ENCODE measurements around the gene UBE2H.
"Not testable (repeated sequence)": the region's sequence is repeated elsewhere in the genome, so short reads cannot be mapped to it uniquely, and the experiment has no call there.

Gene UBE2H

DNA sequence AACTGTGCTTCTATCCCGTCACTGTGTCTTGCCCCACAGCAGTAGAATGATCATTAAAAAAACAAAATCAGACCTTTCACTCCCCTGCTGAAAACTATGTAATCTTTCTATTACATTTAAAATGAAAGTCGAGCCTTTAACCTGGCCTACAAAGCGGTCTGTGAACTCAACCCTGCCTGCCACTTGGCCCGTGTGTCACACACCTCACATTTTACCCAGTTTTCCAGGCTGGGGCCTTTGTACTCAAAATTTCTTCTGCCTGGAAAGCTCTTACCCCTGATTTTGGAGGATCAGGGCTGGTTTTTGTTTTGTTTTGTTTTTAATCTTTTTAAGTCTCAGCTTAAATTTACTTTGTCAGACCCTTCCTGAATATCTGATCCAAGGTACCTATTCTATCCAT, 82.1 kb downstream of the UBE2H start:
- no peak for DNase-seq

DNA sequence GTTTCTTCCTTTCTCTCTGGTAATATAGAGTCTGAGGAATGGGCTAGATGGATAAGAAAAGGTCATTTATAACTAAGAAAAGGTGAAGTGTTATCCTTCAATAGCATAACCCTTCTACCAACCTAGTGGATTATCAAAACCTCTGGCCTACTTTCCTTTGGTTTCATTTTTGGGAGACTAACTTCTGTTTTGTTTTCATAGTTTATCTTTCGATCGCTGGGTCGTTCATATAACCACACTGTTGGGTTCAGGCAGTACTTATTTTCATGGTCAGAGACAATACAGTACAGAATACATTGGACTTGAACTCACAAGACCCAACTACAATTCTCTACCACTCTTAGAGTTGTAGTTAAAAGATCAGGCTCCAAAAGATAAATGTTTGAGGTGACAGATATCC, 86.5 kb downstream of the UBE2H start:
- DNase-seq = no peak

DNA sequence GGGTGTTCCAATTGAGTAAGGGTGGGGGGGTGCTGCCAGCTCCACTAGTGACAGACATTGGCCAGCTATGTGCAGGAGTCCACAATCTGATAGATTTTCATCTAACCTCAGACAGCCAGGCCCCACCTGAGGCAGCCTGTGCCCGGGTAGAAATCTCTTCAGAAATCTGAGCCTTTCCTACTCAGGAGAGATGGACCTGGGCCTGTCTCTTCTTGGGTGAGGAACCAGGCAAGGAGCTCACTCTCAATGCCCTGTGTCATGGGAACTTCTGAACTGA, 86.9 kb downstream of the UBE2H start:
- no peak for DNase-seq

DNA sequence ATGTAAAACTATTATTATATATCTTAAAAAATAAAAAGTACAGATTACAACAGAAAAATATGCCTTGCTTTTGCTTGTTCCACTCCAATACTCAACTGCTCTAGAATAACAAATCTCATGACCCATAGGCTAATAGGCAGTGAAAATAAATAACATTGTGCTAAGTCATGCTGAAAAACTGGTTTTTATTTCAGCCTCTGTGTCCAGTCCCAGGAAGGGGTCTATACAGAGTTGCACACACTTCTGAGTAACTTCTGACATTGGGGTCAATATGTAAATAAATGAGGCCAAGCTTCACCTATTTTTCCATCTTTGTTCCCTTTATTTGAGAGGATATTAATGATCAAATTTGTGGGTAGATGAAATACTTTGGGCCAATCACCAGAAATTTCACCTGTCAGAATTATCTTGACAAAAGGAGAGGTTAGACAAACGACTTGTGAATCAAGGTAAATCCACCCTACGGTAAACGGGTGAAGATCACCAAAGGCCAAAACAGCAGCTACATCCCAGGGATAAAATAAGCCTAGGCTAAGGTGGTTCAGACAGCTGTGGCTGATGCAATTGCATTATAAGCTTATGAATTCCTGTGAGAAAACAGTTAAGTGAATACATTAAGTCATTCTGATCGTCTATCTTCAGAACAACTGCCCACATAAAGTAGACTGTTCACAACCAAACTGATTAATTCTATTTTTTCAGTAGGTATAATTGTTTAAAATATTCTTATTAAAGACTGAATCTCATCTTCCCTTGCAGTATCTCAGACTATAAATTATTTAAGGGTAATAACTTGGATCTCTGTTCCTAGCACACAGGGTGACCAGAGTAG, 87.5 kb downstream of the UBE2H start:
- DNase-seq = no peak

DNA sequence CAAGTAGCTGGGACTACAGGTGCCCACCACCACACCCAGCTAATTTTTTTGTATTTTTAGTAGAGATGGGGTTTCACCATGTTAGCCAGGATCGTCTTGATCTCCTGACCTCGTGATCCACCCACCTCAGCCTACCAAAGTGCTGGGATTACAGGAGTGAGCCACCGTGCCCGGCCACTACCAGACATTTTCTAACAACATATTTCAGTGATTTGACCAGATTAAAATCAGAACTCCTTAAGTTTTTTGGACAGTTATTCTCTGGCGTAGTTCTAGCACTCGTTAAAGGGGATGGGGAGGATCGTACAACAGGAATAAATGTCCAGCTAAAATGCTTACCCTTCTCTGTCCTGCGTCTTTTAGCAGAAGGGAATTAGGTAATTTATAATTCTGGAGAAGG, 88.1 kb downstream of the UBE2H start:
- DNase-seq = not testable (repeated sequence)

DNA sequence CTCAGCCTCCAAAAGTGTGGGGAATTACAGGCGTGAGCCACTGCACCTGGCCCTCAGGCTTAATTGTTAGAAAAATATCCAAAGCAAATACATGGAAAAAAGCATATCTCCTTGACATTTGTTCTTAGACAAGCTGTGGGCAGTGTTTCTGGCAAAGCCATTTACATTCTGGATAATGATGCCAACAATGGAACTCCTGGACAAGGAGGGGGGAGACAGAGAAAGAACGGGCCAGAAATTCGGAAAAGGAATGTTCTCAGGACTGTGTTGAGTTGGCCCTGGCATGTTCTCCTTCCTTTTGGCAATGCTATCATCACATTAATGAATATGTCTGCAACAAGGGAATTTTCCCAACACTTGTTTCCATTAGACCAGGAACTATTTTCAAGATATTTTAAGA, 88.7 kb downstream of the UBE2H start:
- DNase-seq = no peak

DNA sequence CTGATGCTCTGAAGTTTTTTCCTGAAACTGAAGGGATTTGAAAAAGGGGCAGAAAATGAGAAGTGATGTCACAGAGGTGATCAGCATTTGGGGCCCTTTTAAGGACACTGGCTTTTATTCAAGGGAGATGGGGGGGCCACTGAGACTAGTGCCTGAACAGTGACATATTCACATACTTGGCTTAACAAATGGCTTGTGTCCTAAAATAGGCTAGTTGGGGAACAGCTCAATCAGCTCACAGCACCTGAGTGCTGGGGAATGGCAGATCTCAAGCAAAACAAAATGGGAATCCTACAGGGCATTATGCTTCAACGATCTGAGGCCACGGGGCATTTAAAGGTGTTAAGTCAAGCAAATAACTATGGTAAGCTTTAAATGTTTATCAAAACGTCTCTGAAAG, 90.1 kb downstream of the UBE2H start:
- DNase-seq = no peak

DNA sequence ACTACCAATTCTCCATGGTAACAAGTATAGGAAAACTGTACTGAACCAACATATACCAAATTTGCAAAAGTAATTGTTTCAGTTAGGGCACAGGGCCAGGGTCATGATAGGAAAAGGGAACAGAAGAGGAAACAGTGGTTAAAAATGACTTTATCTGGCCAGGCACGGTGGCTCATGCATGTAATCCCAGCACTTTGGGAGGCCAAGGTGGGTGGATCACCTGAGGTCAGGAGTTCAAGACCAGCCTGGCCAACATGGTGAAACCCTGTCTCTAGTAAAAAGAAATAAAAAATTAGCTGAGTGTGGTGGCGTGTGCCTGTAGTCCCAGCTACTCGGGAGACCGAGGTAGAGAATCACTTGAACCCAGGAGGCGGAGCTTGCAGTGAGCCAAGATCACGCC, 92.0 kb downstream of the UBE2H start:
- DNase-seq = not testable (repeated sequence)

DNA sequence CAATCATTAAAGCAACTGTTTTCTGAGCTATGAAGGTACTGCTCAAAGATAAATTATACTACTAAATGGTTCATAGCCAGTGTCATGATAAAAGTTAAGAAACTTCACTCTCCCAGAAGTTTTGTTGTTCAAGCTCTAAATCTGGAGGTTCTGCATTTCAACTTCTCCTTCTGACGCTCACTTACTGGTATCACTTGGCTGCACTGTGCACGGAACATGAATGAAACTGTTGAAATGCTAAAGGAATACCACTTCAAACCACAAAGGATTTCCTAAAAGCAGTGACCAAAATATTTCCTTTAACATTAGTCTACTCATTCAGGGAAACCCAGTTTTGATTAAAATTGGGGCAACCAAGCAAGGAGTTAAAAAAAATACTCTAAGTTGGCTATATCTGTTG, 93.6 kb downstream of the UBE2H start:
- no peak for DNase-seq

DNA sequence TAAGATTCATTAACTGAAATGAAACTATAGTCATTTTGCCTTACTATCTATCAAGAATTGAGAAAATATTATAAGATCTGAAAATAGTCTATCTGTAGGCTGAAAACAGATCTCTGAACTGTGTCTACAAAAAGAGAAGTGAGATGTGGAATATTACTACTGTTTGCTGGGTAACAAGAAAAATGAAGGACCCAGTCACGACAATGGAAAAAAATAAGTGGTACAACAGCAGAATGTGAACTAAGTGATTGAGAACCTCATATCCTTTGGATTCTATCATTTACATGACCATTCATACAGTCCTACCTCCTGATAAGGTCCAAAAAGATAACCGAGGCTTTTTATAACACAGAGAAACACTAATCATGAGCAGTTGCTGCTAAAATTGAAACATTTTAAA, 94.3 kb downstream of the UBE2H start:
- DNase-seq = no peak

DNA sequence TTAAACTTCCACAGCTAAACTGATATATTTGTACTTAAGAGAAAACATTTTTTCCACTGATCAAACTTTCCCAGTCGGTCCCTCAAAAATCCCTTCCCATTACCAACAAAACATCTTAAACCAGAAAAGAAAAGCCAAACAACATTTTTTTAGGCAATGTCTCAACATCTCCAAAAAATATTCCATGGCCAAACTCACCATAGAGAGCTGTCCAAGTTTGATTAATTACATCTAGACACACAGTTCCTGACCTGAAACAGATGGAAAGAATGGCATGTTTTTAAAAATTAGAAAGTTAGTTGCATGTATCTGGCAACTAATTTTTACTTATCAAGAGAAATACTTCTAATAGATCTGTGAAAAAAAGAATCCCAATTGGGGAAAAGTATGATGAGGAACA, 95.4 kb downstream of the UBE2H start:
- no peak for DNase-seq

DNA sequence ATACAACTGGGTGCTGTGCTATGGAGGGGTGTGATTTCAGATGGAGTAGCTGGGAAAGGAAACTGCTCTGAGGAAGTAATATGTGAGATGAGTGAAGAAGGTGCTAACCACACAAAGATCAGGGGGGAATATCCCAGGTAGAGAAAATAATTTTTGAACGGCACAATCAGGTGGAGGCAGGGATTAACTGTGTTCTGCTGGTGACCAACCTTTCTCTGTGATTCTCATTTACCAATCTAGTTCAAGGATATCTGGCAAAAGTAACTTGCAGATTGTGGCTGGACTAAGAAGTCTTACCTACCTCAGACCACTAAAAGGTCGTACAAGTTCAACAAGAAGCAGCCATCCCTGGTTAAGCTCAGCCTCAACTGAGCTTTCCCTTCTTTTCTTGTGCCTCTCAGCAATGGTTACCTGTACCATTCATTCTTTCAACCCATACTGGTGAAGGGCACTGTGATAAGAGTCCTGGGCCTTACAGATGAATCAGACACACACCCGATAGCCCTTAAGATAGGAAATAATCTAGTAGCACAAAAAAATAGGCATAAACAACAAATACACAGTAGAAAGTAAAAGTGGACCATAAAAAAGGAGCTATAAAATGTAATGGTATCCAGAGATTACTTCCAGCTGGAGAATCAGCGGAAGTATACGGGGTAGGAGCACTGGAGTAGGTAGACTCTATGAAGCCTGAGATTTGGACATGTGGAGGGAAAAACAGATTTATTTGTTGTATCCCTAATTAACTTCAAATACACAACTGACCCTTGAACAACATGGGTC, 96.6 kb downstream of the UBE2H start:
- no peak for DNase-seq

DNA sequence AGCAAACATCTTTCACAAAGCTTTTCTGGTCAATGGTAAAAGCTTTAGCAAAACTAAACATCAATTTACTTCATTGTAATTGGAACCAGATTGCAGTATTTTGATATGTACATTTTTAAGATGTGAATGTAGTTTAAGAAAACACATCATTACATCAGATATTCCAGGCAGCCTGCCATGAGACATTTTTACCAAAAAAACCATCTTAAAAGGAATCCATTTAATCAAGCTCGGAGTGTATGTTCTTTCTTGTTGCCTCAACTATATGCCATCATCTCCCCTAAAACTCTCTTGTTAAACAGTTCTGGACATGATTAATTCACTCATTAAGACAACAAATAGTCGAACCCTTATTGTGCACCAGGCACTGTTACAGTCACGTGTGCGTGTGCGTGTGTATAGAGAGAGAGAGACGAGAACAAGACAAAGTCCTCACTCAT, 97.5 kb downstream of the UBE2H start:
- no peak for DNase-seq

DNA sequence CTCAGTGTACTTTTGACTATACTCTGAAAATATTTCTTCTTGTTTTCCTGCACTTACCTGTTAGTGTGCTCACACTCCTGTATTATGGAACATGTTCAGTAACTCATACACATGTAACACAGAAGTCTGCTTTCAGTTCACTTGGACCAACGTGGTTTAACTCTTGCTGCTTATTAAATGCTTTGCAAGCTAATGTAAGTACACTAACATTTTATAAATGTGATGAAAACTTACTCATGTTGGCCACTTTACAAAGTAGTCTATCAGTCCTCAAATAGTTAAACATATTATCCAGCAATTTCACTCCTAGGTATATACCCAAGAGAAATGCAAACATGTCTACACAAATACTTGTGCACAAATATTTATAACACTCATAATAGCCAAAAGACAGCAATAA, 98.4 kb downstream of the UBE2H start:
- no peak for DNase-seq

DNA sequence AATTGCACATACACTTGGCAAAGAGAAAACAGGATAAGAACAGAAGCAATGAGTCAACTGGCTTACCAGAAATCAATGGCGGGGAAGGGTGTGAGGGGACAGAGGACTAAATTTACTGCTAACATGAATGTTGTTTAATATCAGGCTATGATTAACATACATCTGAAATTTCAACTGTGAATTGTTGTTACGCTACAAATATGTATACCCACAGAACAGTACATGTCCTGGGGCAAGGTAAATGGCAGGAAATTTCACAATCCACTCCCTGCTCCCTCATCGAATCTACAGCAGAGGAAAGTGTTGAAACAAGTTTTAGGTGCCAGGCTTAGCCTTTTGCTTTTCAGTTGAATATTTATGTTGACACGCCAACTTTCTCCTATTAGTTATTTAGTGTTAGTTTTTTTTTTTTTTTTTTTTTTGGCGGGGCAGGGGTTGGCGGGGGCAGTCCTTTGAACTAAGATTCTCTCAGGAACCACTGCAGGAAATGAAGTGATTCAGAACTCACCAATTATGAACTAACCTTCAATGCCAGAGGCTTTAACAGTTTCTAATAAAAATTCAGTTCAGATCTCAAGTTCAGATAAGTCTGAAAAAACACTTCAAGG, 99.0 kb downstream of the UBE2H start:
- no peak for DNase-seq

DNA sequence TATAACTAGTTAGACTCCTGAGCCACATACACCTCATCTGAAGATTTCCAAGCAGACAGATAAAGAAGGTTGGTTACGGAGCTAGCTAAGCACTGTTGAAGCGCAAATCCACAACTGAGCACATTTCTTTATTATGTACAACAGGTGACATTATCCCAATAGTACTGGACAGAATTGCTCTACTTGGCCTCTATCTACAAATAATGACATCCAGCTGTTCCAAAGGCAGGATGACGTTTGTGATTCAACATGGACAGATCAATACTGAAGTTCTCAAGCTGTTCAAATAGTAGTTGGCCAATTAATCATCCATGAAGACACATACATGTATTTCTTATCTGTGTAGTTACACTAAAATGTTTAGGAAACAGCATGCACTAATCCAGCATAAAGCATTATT, 101.0 kb downstream of the UBE2H start:
- no peak for DNase-seq

DNA sequence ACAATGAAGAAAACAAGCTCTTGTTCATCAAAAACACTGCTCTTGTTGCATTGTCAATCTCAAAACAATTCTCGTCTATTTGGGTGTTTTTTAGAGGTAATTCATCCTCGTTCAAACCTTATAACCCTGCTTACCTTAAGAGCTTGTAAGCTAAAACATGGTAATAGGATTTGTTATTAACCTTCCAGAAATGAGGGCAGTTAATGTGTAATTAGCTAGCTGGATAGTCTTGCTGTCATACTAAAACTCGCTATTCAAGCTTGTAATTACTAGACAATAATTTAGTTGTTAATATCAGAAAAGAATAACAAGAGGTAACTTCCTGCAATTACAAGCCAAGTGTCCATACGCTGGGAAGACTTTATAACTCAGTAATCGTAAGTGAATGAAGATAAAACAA, 101.6 kb downstream of the UBE2H start:
- no peak for DNase-seq

DNA sequence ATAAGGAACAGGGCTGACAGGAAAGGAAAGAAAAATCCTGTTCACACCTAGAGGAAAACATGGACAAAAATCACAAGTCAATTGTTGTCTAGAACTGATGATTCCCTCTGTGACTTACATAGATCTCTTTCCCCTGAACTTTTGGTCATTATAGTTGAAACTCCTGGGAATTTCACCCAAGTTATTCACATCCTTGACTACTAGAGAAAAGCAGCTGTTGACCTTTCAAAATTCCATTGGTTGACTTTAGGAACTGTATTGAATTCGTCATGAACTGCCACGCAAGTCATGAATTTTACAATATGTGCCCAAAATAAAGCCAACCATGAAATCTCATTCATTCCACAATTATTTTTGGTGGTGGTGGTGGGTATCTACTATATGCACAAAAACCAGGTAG, 104.3 kb downstream of the UBE2H start:
- no peak for DNase-seq

DNA sequence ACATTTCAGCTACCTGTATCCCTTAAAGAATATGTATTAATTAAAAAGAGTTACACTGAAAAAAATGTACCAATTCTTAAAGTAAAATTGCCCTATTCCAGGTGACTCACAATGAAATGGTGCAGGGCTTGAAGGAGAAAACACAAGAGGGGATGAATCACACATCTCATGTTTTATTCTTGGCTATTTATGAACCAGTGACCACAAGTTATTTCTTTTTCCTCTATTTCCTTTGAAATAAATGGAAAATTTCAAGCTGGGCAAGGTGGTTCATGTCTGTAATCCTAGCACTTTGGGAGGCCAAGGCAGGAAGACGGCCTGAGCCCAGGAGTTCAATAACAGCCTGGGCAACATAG, 106.8 kb downstream of the UBE2H start:
- DNase-seq = no peak

DNA sequence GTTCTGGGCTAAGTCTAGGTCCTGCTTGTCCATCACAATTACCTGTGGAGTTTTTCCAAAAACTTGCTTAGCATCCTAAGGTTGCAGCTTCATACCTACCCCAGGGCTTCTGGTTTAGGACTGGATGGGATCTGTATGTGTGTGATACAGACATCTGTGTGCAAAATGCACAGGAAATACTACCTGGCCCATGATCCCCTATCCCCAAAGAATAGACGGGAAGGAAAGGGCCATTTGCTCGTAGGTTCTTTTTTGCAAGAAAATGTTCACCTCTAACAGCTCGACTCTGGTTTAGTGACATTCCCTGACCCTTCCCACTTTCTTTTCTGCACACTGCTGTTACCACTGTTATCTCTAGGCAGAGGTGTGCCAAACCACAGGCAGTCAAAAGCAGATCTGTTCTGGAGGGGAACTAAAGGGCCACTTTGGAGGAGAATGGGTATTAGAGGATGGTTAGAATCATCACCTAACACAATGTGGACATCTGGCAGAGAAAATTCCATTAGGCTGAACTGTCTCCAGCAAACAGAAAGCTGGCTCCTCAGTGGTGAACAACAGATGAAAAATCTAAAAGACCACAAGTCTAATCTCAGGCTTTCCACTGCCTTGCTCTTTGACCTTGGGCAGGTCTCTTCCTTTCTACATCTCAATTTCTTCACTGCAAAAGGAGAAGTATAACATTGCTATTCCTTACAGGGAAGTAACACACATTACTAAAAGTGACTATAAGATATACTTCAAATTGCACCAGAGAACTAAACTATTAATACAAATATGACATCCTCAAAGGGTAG, 107.4 kb downstream of the UBE2H start:
- DNase-seq = no peak

DNA sequence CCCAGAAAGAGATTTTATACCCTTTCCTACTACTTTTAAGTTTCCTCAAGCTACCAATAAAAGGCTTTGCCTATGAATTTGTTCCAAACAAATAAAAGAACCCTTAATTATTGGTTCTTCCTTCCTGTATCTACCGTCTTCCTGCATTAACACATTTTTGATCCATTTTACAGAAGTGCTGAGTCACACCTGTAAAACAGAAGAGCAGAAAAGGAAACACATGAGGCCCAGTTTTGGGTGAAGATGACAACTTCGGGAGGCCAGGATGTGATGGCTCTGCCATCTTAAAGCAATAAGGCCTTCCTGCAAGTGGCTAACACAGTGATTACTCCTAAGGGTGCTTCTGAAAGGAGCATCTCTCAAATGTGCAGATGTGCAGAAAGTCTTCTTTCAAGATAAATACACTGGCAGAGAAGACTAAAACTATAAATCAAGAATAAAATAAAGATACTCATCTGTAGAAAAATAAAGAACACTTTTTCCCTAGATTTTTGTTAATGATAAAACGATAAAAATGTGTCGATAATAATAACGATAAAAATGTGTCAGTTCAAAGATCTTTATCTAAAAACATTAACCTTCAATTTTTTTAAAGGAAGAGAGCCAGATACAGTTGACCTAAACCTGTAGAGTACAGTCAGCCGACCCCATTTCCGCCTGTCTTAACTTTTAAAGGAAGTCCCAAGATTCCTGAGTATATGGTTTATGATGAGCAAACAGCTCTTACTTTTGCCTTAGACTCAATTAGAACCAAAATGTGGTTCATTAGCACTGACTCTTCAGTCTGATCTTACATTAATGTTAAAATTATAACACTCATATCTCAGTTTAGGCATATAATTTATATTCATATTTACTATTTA, 108.6 kb downstream of the UBE2H start:
- no peak for DNase-seq

DNA sequence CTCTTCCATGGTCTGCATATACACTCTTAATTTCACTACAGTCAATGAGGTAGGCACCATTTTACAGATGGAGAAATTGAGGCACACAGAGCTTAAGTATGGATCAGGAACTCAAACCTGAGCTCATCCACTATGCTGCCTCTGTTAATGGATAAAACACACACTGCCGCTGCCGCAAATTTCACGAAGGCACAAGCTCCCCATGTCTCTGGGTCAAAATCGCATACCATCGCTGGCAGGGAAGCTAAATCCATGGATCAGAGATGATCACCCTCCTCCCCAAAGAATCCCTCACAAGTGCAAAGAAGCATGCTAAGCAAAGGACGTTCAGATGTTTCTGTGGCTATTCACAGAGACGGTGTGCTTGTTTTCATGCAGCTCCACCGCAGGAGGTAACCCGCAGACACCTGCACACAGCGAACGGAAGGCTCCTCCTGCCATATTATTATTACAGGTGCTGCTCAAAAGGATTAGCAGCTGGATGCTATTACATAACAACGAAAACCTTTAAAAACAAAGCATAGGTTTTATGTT, 109.3 kb downstream of the UBE2H start:
- no peak for DNase-seq

Data from activated naive CD4-positive, alpha-beta T cell treated with anti-CD3 and anti-CD28 coated beads, Interleukin-2, amount 50 U/mL, for 16 hours (primary cell).